GM12801 (cell line): ENCODE data around the gene LRP3.

Source experiments
- CTCF ChIP-seq: IDR thresholded peaks from one replicate; pipeline ENCODE4 v1.5.1; 2011; ENCODE audit warnings: control low read depth; ENCODE audit not compliant: insufficient read length; ENCODE audit errors: extremely low read depth

The LRP3 gene

GRCh38 chr19:33194886-33195644, 935 bp downstream of the LRP3 start:
- TF ChIP-seq CTCF = no peak

- no peak for TF ChIP-seq CTCF
Measured at GRCh38 chr19:33195645-33196347, 1.7 kb downstream of the LRP3 start.

- TF ChIP-seq CTCF = no peak
Measured at GRCh38 chr19:33196446-33197193, 2.5 kb downstream of the LRP3 start.

- no peak for TF ChIP-seq CTCF
Measured at GRCh38 chr19:33197591-33198000, 3.5 kb downstream of the LRP3 start.

- no peak for TF ChIP-seq CTCF
Measured at GRCh38 chr19:33198169-33198568, 4.0 kb downstream of the LRP3 start.

GRCh38 chr19:33199441-33200265, 5.5 kb downstream of the LRP3 start:
- TF ChIP-seq CTCF = no peak
